HepG2 (cell line): ENCODE data around the gene GABRB1.

Source experiments
- FOXJ3 ChIP-seq: sonication (generic); formaldehyde crosslinking; IDR thresholded peaks from 2 replicates; pipeline ENCODE4 v1.4.0; 2020; ENCODE audit warnings: missing genetic modification reagents, mild to moderate bottlenecking, borderline replicate concordance
- GABPA ChIP-seq, 2 experiments: IDR thresholded peaks; 2 replicates each; pipeline ENCODE4 v1.6.1; 2011 to 2016; ENCODE audit warnings: low read depth in 2 of 2, low read length in 1 of 2, missing biosample characterization in 1 of 2, missing genetic modification characterization in 1 of 2
- IRF2 ChIP-seq: IDR thresholded peaks from 2 replicates; pipeline ENCODE4 v1.6.1; 2018; ENCODE audit warnings: missing genetic modification reagents, missing compliant biosample characterization
- MEIS1 ChIP-seq: sonication (generic); formaldehyde crosslinking; IDR thresholded peaks from 2 replicates; pipeline ENCODE4 v1.9.0; 2021; ENCODE audit warnings: mild to moderate bottlenecking, missing genetic modification reagents, moderate library complexity, borderline replicate concordance
- NBN ChIP-seq: fragments of 450-650 bp; conservative IDR thresholded peaks from 2 replicates; pipeline ENCODE4 v1.6.1; 2017
- PHF21A ChIP-seq: sonication (generic); formaldehyde crosslinking; IDR thresholded peaks from 2 replicates; pipeline ENCODE4 v1.5.0; 2020; ENCODE audit warnings: mild to moderate bottlenecking, missing genetic modification reagents
- POLR2A ChIP-seq, 2 experiments: IDR thresholded peaks; 2 replicates each; pipeline ENCODE4 v1.6.1; 2011; ENCODE audit warnings: low read depth in 2 of 2, low read length in 2 of 2, mild to moderate bottlenecking in 1 of 2, moderate library complexity in 1 of 2; ENCODE audit not compliant: insufficient read depth in 1 of 2
- TARDBP ChIP-seq: sonication (generic); formaldehyde crosslinking; IDR thresholded peaks from 2 replicates; pipeline ENCODE4 v1.8.0; 2022; ENCODE audit warnings: mild to moderate bottlenecking, missing genetic modification reagents
- ZNF256 ChIP-seq: sonication (generic); formaldehyde crosslinking; conservative IDR thresholded peaks from 2 replicates; pipeline ENCODE4 v1.4.0; 2020; ENCODE audit warnings: missing genetic modification reagents
- ZNF441 ChIP-seq: sonication (generic); formaldehyde crosslinking; IDR thresholded peaks from 2 replicates; pipeline ENCODE4 v1.7.0; 2021; ENCODE audit warnings: missing genetic modification reagents, borderline replicate concordance
- TF ChIP-seq, protein P1 (sequence below): sonication (generic); formaldehyde crosslinking; IDR thresholded peaks from 2 replicates; pipeline ENCODE4 v1.5.0; 2020; ENCODE audit warnings: mild to moderate bottlenecking, missing genetic modification reagents, moderate library complexity
- TF ChIP-seq, protein P2 (sequence below), 2 experiments: fragments of 450-650 bp in 1 of 2; sonication (generic) in 1 of 2; formaldehyde crosslinking in 1 of 2; IDR thresholded peaks; 2 replicates each; pipeline versions ENCODE4 v1.6.1 to v1.8.0; 2016 to 2022; ENCODE audit warnings: antibody characterized with exemption in 1 of 2, mild to moderate bottlenecking in 1 of 2, missing genetic modification reagents in 1 of 2
- TF ChIP-seq, protein P3 (sequence below), 2 experiments: sonication (generic) in 1 of 2; formaldehyde crosslinking in 1 of 2; IDR thresholded peaks; 2 replicates each; pipeline versions ENCODE4 v1.5.1 to v1.6.1; 2011 to 2020; ENCODE audit warnings: borderline replicate concordance in 1 of 2, low read depth in 1 of 2, low read length in 1 of 2, mild to moderate bottlenecking in 1 of 2, missing genetic modification reagents in 1 of 2, moderate library complexity in 1 of 2

DNA sequence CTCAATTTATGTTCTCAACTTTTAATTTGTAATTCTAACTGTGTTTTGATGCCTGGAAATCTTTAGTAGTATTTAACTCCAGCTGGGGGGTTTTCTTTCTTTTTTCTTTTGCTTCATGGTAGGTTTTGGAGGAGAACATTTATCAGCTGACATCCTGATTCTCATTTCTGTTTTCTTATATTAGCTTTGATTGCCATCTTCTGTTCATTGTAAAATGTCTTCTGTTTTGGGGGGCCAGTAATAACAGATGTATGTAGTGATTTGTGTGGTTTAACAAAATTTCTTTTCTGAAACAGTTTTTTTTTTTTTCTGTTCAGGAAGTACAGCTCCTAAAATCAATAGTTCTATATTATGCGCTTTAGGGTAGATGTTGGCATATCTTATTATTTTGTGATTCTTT is 182.2 kb downstream of the GABRB1 start:
- TF ChIP-seq NBN, result no peak
- no peak for TF ChIP-seq PHF21A (CRISPR knock-in tag)
- no peak for TF ChIP-seq FOXJ3 (CRISPR knock-in tag)
- TF ChIP-seq TARDBP (CRISPR knock-in tag), result no peak
- TF ChIP-seq IRF2 (CRISPR knock-in tag), result no peak
- TF ChIP-seq, protein P1, sequence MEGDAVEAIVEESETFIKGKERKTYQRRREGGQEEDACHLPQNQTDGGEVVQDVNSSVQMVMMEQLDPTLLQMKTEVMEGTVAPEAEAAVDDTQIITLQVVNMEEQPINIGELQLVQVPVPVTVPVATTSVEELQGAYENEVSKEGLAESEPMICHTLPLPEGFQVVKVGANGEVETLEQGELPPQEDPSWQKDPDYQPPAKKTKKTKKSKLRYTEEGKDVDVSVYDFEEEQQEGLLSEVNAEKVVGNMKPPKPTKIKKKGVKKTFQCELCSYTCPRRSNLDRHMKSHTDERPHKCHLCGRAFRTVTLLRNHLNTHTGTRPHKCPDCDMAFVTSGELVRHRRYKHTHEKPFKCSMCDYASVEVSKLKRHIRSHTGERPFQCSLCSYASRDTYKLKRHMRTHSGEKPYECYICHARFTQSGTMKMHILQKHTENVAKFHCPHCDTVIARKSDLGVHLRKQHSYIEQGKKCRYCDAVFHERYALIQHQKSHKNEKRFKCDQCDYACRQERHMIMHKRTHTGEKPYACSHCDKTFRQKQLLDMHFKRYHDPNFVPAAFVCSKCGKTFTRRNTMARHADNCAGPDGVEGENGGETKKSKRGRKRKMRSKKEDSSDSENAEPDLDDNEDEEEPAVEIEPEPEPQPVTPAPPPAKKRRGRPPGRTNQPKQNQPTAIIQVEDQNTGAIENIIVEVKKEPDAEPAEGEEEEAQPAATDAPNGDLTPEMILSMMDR (CRISPR knock-in tag), result no peak
- no peak for TF ChIP-seq GABPA (IDR thresholded peaks at IDR 0.05; ENCODE audit: low read depth, low read length)
- no peak for TF ChIP-seq GABPA (CRISPR knock-in tag; IDR thresholded peaks at IDR 0.05; ENCODE audit: low read depth)
- TF ChIP-seq ZNF441 (CRISPR knock-in tag), result no peak
- no peak for TF ChIP-seq MEIS1
- no peak for TF ChIP-seq ZNF256 (CRISPR knock-in tag)
- TF ChIP-seq, protein P2, sequence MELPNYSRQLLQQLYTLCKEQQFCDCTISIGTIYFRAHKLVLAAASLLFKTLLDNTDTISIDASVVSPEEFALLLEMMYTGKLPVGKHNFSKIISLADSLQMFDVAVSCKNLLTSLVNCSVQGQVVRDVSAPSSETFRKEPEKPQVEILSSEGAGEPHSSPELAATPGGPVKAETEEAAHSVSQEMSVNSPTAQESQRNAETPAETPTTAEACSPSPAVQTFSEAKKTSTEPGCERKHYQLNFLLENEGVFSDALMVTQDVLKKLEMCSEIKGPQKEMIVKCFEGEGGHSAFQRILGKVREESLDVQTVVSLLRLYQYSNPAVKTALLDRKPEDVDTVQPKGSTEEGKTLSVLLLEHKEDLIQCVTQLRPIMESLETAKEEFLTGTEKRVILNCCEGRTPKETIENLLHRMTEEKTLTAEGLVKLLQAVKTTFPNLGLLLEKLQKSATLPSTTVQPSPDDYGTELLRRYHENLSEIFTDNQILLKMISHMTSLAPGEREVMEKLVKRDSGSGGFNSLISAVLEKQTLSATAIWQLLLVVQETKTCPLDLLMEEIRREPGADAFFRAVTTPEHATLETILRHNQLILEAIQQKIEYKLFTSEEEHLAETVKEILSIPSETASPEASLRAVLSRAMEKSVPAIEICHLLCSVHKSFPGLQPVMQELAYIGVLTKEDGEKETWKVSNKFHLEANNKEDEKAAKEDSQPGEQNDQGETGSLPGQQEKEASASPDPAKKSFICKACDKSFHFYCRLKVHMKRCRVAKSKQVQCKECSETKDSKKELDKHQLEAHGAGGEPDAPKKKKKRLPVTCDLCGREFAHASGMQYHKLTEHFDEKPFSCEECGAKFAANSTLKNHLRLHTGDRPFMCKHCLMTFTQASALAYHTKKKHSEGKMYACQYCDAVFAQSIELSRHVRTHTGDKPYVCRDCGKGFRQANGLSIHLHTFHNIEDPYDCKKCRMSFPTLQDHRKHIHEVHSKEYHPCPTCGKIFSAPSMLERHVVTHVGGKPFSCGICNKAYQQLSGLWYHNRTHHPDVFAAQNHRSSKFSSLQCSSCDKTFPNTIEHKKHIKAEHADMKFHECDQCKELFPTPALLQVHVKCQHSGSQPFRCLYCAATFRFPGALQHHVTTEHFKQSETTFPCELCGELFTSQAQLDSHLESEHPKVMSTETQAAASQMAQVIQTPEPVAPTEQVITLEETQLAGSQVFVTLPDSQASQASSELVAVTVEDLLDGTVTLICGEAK (IDR thresholded peaks at IDR 0.05), result no peak
- TF ChIP-seq, protein P2 (CRISPR knock-in tag; IDR thresholded peaks at IDR 0.05), result no peak
- no peak for TF ChIP-seq POLR2A (IDR thresholded peaks at IDR 0.05; ENCODE audit: insufficient read depth in 1 of 2, low read depth in 2 of 2, low read length in 2 of 2)
- TF ChIP-seq, protein P3, sequence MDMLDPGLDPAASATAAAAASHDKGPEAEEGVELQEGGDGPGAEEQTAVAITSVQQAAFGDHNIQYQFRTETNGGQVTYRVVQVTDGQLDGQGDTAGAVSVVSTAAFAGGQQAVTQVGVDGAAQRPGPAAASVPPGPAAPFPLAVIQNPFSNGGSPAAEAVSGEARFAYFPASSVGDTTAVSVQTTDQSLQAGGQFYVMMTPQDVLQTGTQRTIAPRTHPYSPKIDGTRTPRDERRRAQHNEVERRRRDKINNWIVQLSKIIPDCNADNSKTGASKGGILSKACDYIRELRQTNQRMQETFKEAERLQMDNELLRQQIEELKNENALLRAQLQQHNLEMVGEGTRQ (IDR thresholded peaks at IDR 0.05; ENCODE audit: low read depth, low read length), result no peak
- TF ChIP-seq, protein P3 (CRISPR knock-in tag; IDR thresholded peaks at IDR 0.05; ENCODE audit: borderline replicate concordance), result no peak
